NCI-H82 (cell line): ENCODE measurements around the gene LAMA2.

Source experiments
- DNase-seq: peaks from one replicate; lab custom pipeline; 2025; lab: John Stamatoyannopoulos, UW

Gene LAMA2

GRCh38 chr6:129447198-129447565 is 564.2 kb downstream of the LAMA2 start:
- DNase-seq: no peak

GRCh38 chr6:129448965-129449364 is 566.0 kb downstream of the LAMA2 start:
- no peak for DNase-seq

- no peak for DNase-seq
These were observed 568.2 kb downstream of the LAMA2 start for GRCh38 chr6:129451187-129451586.

GRCh38 chr6:129453073-129453472 is 570.1 kb downstream of the LAMA2 start:
- DNase-seq: no peak

GRCh38 chr6:129454488-129454887 is 571.5 kb downstream of the LAMA2 start:
- no peak for DNase-seq

- DNase-seq: no peak
These were observed 572.3 kb downstream of the LAMA2 start for GRCh38 chr6:129455126-129455769.

GRCh38 chr6:129460221-129460620 is 577.3 kb downstream of the LAMA2 start:
- DNase-seq: no peak

GRCh38 chr6:129469070-129469662 is 586.2 kb downstream of the LAMA2 start:
- no peak for DNase-seq

GRCh38 chr6:129472239-129472638 is 589.3 kb downstream of the LAMA2 start:
- no peak for DNase-seq

- DNase-seq: no peak
These were observed 590.6 kb downstream of the LAMA2 start for GRCh38 chr6:129473546-129473945.

GRCh38 chr6:129475477-129476247 is 592.7 kb downstream of the LAMA2 start:
- DNase-seq: peak; percentile 68

- no peak for DNase-seq
These were observed 593.3 kb downstream of the LAMA2 start for GRCh38 chr6:129476248-129476564.

- DNase-seq: no peak
These were observed 593.9 kb downstream of the LAMA2 start for GRCh38 chr6:129476810-129477209.

GRCh38 chr6:129478379-129478778 is 595.4 kb downstream of the LAMA2 start:
- DNase-seq: no peak

GRCh38 chr6:129481706-129482105 is 598.8 kb downstream of the LAMA2 start:
- no peak for DNase-seq

GRCh38 chr6:129485746-129486145 is 602.8 kb downstream of the LAMA2 start:
- DNase-seq: peak; percentile 36

GRCh38 chr6:129486327-129486726 is 603.4 kb downstream of the LAMA2 start:
- DNase-seq: peak; percentile 44

- peak; percentile 11 for DNase-seq
These were observed 605.4 kb downstream of the LAMA2 start for GRCh38 chr6:129488313-129488712.

GRCh38 chr6:129489215-129489765 is 606.4 kb downstream of the LAMA2 start:
- no peak for DNase-seq

GRCh38 chr6:129490521-129491255 is 607.8 kb downstream of the LAMA2 start:
- DNase-seq: no peak

GRCh38 chr6:129491436-129491835 is 608.5 kb downstream of the LAMA2 start:
- DNase-seq: no peak

- DNase-seq: no peak
These were observed 609.3 kb downstream of the LAMA2 start for GRCh38 chr6:129492260-129492659.
